ENCODE measurements around the gene TENT5A.
"Not testable (repeated sequence)": the region's sequence is repeated elsewhere in the genome, so short reads cannot be mapped to it uniquely, and the experiment has no call there.

Gene TENT5A

DNA sequence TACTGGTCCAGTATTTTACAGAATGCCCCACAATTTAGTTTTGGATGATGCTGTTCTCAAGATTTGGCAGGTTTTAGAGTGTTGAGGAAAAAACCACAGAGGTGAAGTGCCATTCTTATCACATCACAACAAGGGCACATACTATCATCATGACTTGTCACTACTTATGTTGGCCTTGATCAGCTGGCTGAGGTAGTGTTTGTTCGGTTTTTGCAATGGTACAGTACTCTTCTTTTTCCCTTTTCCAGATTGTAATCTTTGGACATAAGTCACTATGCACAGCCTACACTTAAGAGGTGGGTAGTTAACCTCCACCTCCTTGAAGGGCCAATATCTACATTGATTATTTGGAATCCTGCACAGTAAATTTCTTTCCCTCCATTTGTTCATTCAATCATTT is 8.8 kb downstream of the TENT5A start (continued):
- TF ChIP-seq ZSCAN18 (tag by site-specific recombination; IDR thresholded peaks at IDR 0.05): no peak
- TF ChIP-seq ZNF248 (tag by site-specific recombination; IDR thresholded peaks at IDR 0.05): no peak
- TF ChIP-seq ZBTB8A (tag by site-specific recombination; IDR thresholded peaks at IDR 0.05): no peak
- TF ChIP-seq ZNF202 (tag by site-specific recombination; IDR thresholded peaks at IDR 0.05; ENCODE audit: borderline replicate concordance): no peak
- TF ChIP-seq, protein P1, sequence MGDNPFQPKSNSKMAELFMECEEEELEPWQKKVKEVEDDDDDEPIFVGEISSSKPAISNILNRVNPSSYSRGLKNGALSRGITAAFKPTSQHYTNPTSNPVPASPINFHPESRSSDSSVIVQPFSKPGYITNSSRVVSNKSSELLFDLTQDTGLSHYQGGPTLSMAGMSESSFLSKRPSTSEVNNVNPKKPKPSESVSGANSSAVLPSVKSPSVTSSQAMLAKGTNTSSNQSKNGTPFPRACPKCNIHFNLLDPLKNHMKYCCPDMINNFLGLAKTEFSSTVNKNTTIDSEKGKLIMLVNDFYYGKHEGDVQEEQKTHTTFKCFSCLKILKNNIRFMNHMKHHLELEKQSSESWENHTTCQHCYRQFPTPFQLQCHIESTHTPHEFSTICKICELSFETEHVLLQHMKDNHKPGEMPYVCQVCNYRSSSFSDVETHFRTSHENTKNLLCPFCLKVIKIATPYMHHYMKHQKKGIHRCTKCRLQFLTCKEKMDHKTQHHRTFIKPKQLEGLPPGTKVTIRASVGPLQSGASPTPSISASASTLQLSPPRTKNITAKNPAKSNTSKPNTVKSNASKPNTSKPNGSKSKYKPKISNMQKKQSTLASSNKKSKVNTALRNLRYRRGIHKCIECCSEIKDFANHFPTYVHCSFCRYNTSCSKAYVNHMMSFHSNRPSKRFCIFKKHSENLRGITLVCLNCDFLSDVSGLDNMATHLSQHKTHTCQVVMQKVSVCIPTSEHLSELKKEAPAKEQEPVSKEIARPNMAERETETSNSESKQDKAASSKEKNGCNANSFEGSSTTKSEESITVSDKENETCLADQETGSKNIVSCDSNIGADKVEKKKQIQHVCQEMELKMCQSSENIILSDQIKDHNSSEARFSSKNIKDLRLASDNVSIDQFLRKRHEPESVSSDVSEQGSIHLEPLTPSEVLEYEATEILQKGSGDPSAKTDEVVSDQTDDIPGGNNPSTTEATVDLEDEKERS (tag by site-specific recombination; IDR thresholded peaks at IDR 0.05): no peak
- no peak for TF ChIP-seq ZNF24 (tag by site-specific recombination; IDR thresholded peaks at IDR 0.05)

- TF ChIP-seq KLF8 (tag by site-specific recombination; IDR thresholded peaks at IDR 0.05): no peak
- TF ChIP-seq ZNF169 (tag by site-specific recombination; IDR thresholded peaks at IDR 0.05): no peak
- no peak for TF ChIP-seq ZBTB17 (tag by site-specific recombination; IDR thresholded peaks at IDR 0.05)
- TF ChIP-seq, protein P2, sequence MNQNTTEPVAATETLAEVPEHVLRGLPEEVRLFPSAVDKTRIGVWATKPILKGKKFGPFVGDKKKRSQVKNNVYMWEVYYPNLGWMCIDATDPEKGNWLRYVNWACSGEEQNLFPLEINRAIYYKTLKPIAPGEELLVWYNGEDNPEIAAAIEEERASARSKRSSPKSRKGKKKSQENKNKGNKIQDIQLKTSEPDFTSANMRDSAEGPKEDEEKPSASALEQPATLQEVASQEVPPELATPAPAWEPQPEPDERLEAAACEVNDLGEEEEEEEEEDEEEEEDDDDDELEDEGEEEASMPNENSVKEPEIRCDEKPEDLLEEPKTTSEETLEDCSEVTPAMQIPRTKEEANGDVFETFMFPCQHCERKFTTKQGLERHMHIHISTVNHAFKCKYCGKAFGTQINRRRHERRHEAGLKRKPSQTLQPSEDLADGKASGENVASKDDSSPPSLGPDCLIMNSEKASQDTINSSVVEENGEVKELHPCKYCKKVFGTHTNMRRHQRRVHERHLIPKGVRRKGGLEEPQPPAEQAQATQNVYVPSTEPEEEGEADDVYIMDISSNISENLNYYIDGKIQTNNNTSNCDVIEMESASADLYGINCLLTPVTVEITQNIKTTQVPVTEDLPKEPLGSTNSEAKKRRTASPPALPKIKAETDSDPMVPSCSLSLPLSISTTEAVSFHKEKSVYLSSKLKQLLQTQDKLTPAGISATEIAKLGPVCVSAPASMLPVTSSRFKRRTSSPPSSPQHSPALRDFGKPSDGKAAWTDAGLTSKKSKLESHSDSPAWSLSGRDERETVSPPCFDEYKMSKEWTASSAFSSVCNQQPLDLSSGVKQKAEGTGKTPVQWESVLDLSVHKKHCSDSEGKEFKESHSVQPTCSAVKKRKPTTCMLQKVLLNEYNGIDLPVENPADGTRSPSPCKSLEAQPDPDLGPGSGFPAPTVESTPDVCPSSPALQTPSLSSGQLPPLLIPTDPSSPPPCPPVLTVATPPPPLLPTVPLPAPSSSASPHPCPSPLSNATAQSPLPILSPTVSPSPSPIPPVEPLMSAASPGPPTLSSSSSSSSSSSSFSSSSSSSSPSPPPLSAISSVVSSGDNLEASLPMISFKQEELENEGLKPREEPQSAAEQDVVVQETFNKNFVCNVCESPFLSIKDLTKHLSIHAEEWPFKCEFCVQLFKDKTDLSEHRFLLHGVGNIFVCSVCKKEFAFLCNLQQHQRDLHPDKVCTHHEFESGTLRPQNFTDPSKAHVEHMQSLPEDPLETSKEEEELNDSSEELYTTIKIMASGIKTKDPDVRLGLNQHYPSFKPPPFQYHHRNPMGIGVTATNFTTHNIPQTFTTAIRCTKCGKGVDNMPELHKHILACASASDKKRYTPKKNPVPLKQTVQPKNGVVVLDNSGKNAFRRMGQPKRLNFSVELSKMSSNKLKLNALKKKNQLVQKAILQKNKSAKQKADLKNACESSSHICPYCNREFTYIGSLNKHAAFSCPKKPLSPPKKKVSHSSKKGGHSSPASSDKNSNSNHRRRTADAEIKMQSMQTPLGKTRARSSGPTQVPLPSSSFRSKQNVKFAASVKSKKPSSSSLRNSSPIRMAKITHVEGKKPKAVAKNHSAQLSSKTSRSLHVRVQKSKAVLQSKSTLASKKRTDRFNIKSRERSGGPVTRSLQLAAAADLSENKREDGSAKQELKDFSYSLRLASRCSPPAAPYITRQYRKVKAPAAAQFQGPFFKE (tag by site-specific recombination; IDR thresholded peaks at IDR 0.05; ENCODE audit: borderline replicate concordance): no peak
- TF ChIP-seq ZSCAN23 (tag by site-specific recombination; IDR thresholded peaks at IDR 0.05): no peak
- TF ChIP-seq ZNF621 (tag by site-specific recombination; IDR thresholded peaks at IDR 0.05): no peak
- no peak for TF ChIP-seq ZNF530 (tag by site-specific recombination; IDR thresholded peaks at IDR 0.05; ENCODE audit: low read depth)
- no peak for TF ChIP-seq FEZF1 (tag by site-specific recombination; IDR thresholded peaks at IDR 0.05)
- TF ChIP-seq, protein P3, sequence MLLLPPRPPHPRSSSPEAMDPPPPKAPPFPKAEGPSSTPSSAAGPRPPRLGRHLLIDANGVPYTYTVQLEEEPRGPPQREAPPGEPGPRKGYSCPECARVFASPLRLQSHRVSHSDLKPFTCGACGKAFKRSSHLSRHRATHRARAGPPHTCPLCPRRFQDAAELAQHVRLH (tag by site-specific recombination; IDR thresholded peaks at IDR 0.05): no peak
- no peak for TF ChIP-seq ZNF174 (tag by site-specific recombination; IDR thresholded peaks at IDR 0.05)
- Histone ChIP-seq H3K4me3 (ENCODE audit: low read depth, low read length) (no peak overlapping the region), H3K9me3 (ENCODE audit: control insufficient read depth, insufficient read depth, low read depth, low read length) (no peaks in the 10 kb centered on the region), H3K36me3 (ENCODE audit: control insufficient read depth in 2 of 2, insufficient read depth in 1 of 2, low read length in 2 of 2) (peaks cover 0 to 10% of the 10 kb centered on the region in 2 experiments; a peak in 1 of 3 replicates), H3K27ac (ENCODE audit: extremely low read depth, low read depth, low read length) (no peak overlapping the region), H3K4me1 (ENCODE audit: control insufficient read depth, insufficient read depth, low read length) (no peaks in the 10 kb centered on the region)
- CTCF ChIA-PET: no interaction called here
- POLR2A ChIA-PET: no interaction called here
Measured at GRCh38 chr6:81741689-81742088, 10.8 kb downstream of the TENT5A start.

GRCh38 chr6:81740591-81740990 is 11.9 kb downstream of the TENT5A start:
- POLR2A ChIA-PET; H3K27ac ChIP-seq (ENCODE audit: extremely low read depth, low read depth, low read length); H3K9me3 ChIP-seq (ENCODE audit: control insufficient read depth, insufficient read depth, low read depth, low read length); H3K36me3 ChIP-seq (ENCODE audit: control insufficient read depth in 2 of 2, insufficient read depth in 1 of 2, low read length in 2 of 2); H3K4me3 ChIP-seq (ENCODE audit: low read depth, low read length); H3K4me1 ChIP-seq (ENCODE audit: control insufficient read depth, insufficient read depth, low read length): not testable (repeated sequence)
- CTCF ChIA-PET: interaction anchor here (1.9 kb wide), 1 partner anchor 11 kb away, joined by 6 read pairs; the partner anchor contains the start of gene TENT5A
